Measurements from ENCODE around the gene BLOC1S6. TPM values are rescaled to one million over a fixed set of nuclear protein-coding genes. Genes with fewer than 3 reads are reported as not detected.

BLOC1S6 gene
- total and polyA plus RNA-seq, 9 of the 15 experiments (the other 6 are each of a cell fraction or from before 2014, with no cell fraction given): 18.2 to 72.4 (median 38.4) TPM

DNA sequence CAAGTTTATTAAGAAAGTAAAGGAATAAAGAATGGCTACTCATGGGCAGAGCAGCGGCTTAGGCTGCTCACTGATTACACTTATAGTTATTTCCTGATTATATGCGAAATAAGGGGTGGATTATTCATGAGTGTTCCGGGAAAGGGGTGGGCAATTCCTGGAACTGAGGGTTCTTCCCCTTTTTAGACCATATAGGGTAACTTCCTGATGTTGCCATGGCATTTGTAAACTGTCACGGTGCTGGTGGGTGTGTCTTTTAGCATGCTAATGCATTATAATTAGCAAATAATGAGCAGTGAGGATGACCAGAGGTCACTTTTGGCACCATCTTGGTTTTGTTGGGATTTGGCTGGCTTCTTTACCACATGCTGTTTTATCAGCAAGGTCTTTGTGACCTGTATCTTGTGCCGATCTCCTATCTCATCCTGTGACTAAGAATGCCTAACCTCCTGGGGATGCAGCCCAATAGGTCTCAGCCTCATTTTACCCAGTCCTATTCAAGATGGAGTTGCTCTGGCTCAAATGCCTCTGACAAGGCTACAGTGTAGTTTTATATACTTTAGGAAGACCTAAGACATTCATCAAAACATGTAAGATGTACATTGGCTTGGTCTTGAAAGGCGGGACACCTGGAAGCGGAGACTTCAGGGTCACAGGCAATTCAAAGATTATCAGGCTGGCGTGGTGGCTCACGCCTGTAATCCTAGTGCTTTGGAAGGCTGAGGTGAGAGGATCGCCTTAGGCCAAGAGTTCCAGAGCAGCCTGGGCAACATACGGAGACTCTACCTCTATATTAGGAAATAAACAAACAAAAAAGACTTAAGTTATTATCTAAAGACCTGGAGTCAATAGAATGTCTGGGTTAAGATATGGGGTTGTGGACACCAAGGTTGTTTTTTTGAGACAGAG, 3.2 kb upstream of the BLOC1S6 start (continued):
- TF ChIP-seq, protein P1, sequence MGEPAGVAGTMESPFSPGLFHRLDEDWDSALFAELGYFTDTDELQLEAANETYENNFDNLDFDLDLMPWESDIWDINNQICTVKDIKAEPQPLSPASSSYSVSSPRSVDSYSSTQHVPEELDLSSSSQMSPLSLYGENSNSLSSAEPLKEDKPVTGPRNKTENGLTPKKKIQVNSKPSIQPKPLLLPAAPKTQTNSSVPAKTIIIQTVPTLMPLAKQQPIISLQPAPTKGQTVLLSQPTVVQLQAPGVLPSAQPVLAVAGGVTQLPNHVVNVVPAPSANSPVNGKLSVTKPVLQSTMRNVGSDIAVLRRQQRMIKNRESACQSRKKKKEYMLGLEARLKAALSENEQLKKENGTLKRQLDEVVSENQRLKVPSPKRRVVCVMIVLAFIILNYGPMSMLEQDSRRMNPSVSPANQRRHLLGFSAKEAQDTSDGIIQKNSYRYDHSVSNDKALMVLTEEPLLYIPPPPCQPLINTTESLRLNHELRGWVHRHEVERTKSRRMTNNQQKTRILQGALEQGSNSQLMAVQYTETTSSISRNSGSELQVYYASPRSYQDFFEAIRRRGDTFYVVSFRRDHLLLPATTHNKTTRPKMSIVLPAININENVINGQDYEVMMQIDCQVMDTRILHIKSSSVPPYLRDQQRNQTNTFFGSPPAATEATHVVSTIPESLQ (CRISPR knock-in tag; IDR thresholded peaks at IDR 0.05): no peak
- TF ChIP-seq HIVEP1 (CRISPR knock-in tag; IDR thresholded peaks at IDR 0.05): peak; percentile 97
- TF ChIP-seq, protein P2, sequence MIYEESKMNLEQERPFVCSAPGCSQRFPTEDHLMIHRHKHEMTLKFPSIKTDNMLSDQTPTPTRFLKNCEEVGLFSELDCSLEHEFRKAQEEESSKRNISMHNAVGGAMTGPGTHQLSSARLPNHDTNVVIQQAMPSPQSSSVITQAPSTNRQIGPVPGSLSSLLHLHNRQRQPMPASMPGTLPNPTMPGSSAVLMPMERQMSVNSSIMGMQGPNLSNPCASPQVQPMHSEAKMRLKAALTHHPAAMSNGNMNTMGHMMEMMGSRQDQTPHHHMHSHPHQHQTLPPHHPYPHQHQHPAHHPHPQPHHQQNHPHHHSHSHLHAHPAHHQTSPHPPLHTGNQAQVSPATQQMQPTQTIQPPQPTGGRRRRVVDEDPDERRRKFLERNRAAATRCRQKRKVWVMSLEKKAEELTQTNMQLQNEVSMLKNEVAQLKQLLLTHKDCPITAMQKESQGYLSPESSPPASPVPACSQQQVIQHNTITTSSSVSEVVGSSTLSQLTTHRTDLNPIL (CRISPR knock-in tag; IDR thresholded peaks at IDR 0.05): peak; percentile 89
- TF ChIP-seq HOXB6 (CRISPR knock-in tag; IDR thresholded peaks at IDR 0.05; ENCODE audit: borderline replicate concordance): peak; percentile 92; the same call in 1 of the 2 replicates
- 0 out of 2 replicates have a peak, but pooled peaks have one; percentile 36 for TF ChIP-seq HMG20A (CRISPR knock-in tag; conservative IDR thresholded peaks at IDR 0.05)
- TF ChIP-seq NFYB (IDR thresholded peaks at IDR 0.05; ENCODE audit: extremely low read depth, insufficient read length): no peak
- peak in 1 of 2 experiments; percentile 60; a peak in 1 of 4 replicates for TF ChIP-seq CSDE1 (IDR thresholded peaks at IDR 0.05)
- TF ChIP-seq, protein P3, sequence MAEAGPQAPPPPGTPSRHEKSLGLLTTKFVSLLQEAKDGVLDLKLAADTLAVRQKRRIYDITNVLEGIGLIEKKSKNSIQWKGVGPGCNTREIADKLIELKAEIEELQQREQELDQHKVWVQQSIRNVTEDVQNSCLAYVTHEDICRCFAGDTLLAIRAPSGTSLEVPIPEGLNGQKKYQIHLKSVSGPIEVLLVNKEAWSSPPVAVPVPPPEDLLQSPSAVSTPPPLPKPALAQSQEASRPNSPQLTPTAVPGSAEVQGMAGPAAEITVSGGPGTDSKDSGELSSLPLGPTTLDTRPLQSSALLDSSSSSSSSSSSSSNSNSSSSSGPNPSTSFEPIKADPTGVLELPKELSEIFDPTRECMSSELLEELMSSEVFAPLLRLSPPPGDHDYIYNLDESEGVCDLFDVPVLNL (CRISPR knock-in tag; IDR thresholded peaks at IDR 0.05; ENCODE audit: low read depth): no peak
- peak; percentile 92 for TF ChIP-seq RFX7 (CRISPR knock-in tag; IDR thresholded peaks at IDR 0.05)
- TF ChIP-seq ZNF184 (CRISPR knock-in tag; IDR thresholded peaks at IDR 0.05): no peak
- no peak for TF ChIP-seq SIN3A (IDR thresholded peaks at IDR 0.05; ENCODE audit: borderline replicate concordance in 2 of 2, control insufficient read depth in 1 of 2, low read depth in 2 of 2, low read length in 2 of 2)
- TF ChIP-seq CTBP1 (IDR thresholded peaks at IDR 0.05; ENCODE audit: borderline replicate concordance): no peak
- TF ChIP-seq NR2C1 (IDR thresholded peaks at IDR 0.05): peak; percentile 30; the same call in 1 of the 2 replicates
- peak; percentile 97 for TF ChIP-seq NR2C1 (tag; IDR thresholded peaks at IDR 0.05)
- TF ChIP-seq TRIM24 (IDR thresholded peaks at IDR 0.05): no peak
- no peak for TF ChIP-seq MCM3 (IDR thresholded peaks at IDR 0.05)
- TF ChIP-seq ZNF347 (CRISPR knock-in tag; IDR thresholded peaks at IDR 0.05; ENCODE audit: low read depth): peak; percentile 90; the same call in 1 of the 2 replicates
- no peak for TF ChIP-seq SNRNP70 (optimal IDR thresholded peaks at IDR 0.05; ENCODE audit: low read depth, low read length)
- TF ChIP-seq, protein P4, sequence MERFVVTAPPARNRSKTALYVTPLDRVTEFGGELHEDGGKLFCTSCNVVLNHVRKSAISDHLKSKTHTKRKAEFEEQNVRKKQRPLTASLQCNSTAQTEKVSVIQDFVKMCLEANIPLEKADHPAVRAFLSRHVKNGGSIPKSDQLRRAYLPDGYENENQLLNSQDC (CRISPR knock-in tag; IDR thresholded peaks at IDR 0.05): no peak
- no peak for TF ChIP-seq HDAC2 (IDR thresholded peaks at IDR 0.05)
- no peak for TF ChIP-seq TRIM28 (IDR thresholded peaks at IDR 0.05)
- 0 out of 2 replicates have a peak, but pooled peaks have one; percentile 69 for TF ChIP-seq CAMTA2 (CRISPR knock-in tag; conservative IDR thresholded peaks at IDR 0.05)
- TF ChIP-seq, protein P5, sequence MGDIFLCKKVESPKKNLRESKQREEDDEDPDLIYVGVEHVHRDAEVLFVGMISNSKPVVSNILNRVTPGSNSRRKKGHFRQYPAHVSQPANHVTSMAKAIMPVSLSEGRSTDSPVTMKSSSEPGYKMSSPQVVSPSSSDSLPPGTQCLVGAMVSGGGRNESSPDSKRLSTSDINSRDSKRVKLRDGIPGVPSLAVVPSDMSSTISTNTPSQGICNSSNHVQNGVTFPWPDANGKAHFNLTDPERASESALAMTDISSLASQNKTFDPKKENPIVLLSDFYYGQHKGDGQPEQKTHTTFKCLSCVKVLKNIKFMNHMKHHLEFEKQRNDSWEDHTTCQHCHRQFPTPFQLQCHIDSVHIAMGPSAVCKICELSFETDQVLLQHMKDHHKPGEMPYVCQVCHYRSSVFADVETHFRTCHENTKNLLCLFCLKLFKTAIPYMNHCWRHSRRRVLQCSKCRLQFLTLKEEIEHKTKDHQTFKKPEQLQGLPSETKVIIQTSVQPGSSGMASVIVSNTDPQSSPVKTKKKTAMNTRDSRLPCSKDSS (IDR thresholded peaks at IDR 0.05; ENCODE audit: low read depth, partially characterized antibody): no peak

Data from K562 (cell line).